ENCODE data around the gene TTC39B.

TTC39B gene

GRCh38 chr9:15305470-15305869 lies 1.5 kb downstream of the TTC39B start:
- H3K27ac ChIP-seq (ENCODE audit: low read length, poor library complexity, severe bottlenecking): peak overlapping the region; percentile 76
- no peak overlapping the region for H2AK5ac ChIP-seq (ENCODE audit: low read length, severe bottlenecking)
- H3K4me1 ChIP-seq (ENCODE audit: control insufficient read depth, insufficient read depth, low read depth, low read length): peaks cover 2% of the 10 kb centered on the region
- no peak overlapping the region for H3K14ac ChIP-seq (ENCODE audit: low read length in 2 of 2)
- H3K9ac ChIP-seq (ENCODE audit: low read length): peak overlapping the region; percentile 89
- H3K4ac ChIP-seq (ENCODE audit: low read depth in 1 of 2, low read length in 2 of 2): no peak overlapping the region
- no peak overlapping the region for H3K23ac ChIP-seq (ENCODE audit: low read length in 2 of 2)
- H3K18ac ChIP-seq (ENCODE audit: low read depth in 1 of 2, low read length in 2 of 2): no peak overlapping the region
- H2BK120ac ChIP-seq (ENCODE audit: low read depth, low read length): no peak overlapping the region
- no peak overlapping the region for H2BK5ac ChIP-seq (ENCODE audit: low read depth, low read length, poor library complexity, severe bottlenecking)
- no peaks in the 10 kb centered on the region for H3K27me3 ChIP-seq (ENCODE audit: control insufficient read depth in 1 of 2, insufficient read depth in 1 of 2, low read length in 2 of 2)
- H3K9me3 ChIP-seq (ENCODE audit: control insufficient read depth, low read length): no peaks in the 10 kb centered on the region
- H4K8ac ChIP-seq (ENCODE audit: low read length): no peak overlapping the region
- no peak overlapping the region for H2BK12ac ChIP-seq (ENCODE audit: low read length in 2 of 2)
- H4K91ac ChIP-seq (ENCODE audit: low read length): no peak overlapping the region
- H2BK15ac ChIP-seq (ENCODE audit: low read depth, poor library complexity, severe bottlenecking): no peak overlapping the region
- 89% methylated on average over 4 of the region's 4 CpGs for WGBS
- peak overlapping the region in 1 of 2 experiments; percentile 96 for H3K4me3 ChIP-seq (ENCODE audit: insufficient read depth in 1 of 2, low read depth in 1 of 2, low read length in 2 of 2)
- H3K36me3 ChIP-seq (ENCODE audit: control insufficient read depth in 1 of 2, insufficient read depth in 2 of 2, low read depth in 1 of 2, low read length in 2 of 2): no peaks in the 10 kb centered on the region
- peak overlapping the region; percentile 87 for H3K4me2 ChIP-seq (ENCODE audit: low read length, poor library complexity, severe bottlenecking)
- H2AFZ ChIP-seq (ENCODE audit: low read depth, low read length): no peak overlapping the region
- H3K79me1 ChIP-seq (replicated peaks; ENCODE audit: low read length, poor library complexity, severe bottlenecking): peaks cover 12% of the 10 kb centered on the region
- DNase-seq: no peak

- no peak overlapping the region for H3K9ac ChIP-seq (ENCODE audit: low read length)
- no peaks in the 10 kb centered on the region for H3K27me3 ChIP-seq (ENCODE audit: control insufficient read depth in 1 of 2, insufficient read depth in 1 of 2, low read length in 2 of 2)
- no peak overlapping the region for H3K4me3 ChIP-seq (ENCODE audit: insufficient read depth in 1 of 2, low read depth in 1 of 2, low read length in 2 of 2)
- no peak overlapping the region for H3K23ac ChIP-seq (ENCODE audit: low read length in 2 of 2)
- H3K4me2 ChIP-seq (ENCODE audit: low read length, poor library complexity, severe bottlenecking): no peak overlapping the region
- DNase-seq: no peak
- H2BK120ac ChIP-seq (ENCODE audit: low read depth, low read length): no peak overlapping the region
- peaks cover 15% of the 10 kb centered on the region for H3K79me1 ChIP-seq (replicated peaks; ENCODE audit: low read length, poor library complexity, severe bottlenecking)
- H3K9me3 ChIP-seq (ENCODE audit: control insufficient read depth, low read length): no peaks in the 10 kb centered on the region
- H3K4ac ChIP-seq (ENCODE audit: low read depth in 1 of 2, low read length in 2 of 2): no peak overlapping the region
- no peak overlapping the region for H2AK5ac ChIP-seq (ENCODE audit: low read length, severe bottlenecking)
- no peak overlapping the region for H2BK15ac ChIP-seq (ENCODE audit: low read depth, poor library complexity, severe bottlenecking)
- no peaks in the 10 kb centered on the region for H3K36me3 ChIP-seq (ENCODE audit: control insufficient read depth in 1 of 2, insufficient read depth in 2 of 2, low read depth in 1 of 2, low read length in 2 of 2)
- H3K14ac ChIP-seq (ENCODE audit: low read length in 2 of 2): no peak overlapping the region
- H3K4me1 ChIP-seq (ENCODE audit: control insufficient read depth, insufficient read depth, low read depth, low read length): peaks cover 2% of the 10 kb centered on the region
- WGBS: 90% methylated on average over 1 of the region's 1 CpG
- H2AFZ ChIP-seq (ENCODE audit: low read depth, low read length): no peak overlapping the region
- no peak overlapping the region for H2BK12ac ChIP-seq (ENCODE audit: low read length in 2 of 2)
- no peak overlapping the region for H2BK5ac ChIP-seq (ENCODE audit: low read depth, low read length, poor library complexity, severe bottlenecking)
- H4K91ac ChIP-seq (ENCODE audit: low read length): no peak overlapping the region
- no peak overlapping the region for H3K18ac ChIP-seq (ENCODE audit: low read depth in 1 of 2, low read length in 2 of 2)
- no peak overlapping the region for H3K27ac ChIP-seq (ENCODE audit: low read length, poor library complexity, severe bottlenecking)
- H4K8ac ChIP-seq (ENCODE audit: low read length): no peak overlapping the region
These were observed 2.4 kb downstream of the TTC39B start for GRCh38 chr9:15304632-15305031.

GRCh38 chr9:15300218-15300617 lies 6.8 kb downstream of the TTC39B start:
- H2BK5ac ChIP-seq (ENCODE audit: low read depth, low read length, poor library complexity, severe bottlenecking): no peak overlapping the region
- H3K18ac ChIP-seq (ENCODE audit: low read depth in 1 of 2, low read length in 2 of 2): no peak overlapping the region
- no peak overlapping the region for H4K91ac ChIP-seq (ENCODE audit: low read length)
- H3K9ac ChIP-seq (ENCODE audit: low read length): no peak overlapping the region
- H2BK12ac ChIP-seq (ENCODE audit: low read length in 2 of 2): no peak overlapping the region
- H3K4me3 ChIP-seq (ENCODE audit: insufficient read depth in 1 of 2, low read depth in 1 of 2, low read length in 2 of 2): no peak overlapping the region
- no peak overlapping the region for H2BK15ac ChIP-seq (ENCODE audit: low read depth, poor library complexity, severe bottlenecking)
- H3K9me3 ChIP-seq (ENCODE audit: control insufficient read depth, low read length): no peaks in the 10 kb centered on the region
- no peak overlapping the region for H3K4ac ChIP-seq (ENCODE audit: low read depth in 1 of 2, low read length in 2 of 2)
- peak; percentile 44 for DNase-seq
- H2AFZ ChIP-seq (ENCODE audit: low read depth, low read length): no peak overlapping the region
- H3K4me1 ChIP-seq (ENCODE audit: control insufficient read depth, insufficient read depth, low read depth, low read length): peaks cover 8% of the 10 kb centered on the region
- H3K4me2 ChIP-seq (ENCODE audit: low read length, poor library complexity, severe bottlenecking): no peak overlapping the region
- H3K27me3 ChIP-seq (ENCODE audit: control insufficient read depth in 1 of 2, insufficient read depth in 1 of 2, low read length in 2 of 2): no peaks in the 10 kb centered on the region
- no peak overlapping the region for H3K27ac ChIP-seq (ENCODE audit: low read length, poor library complexity, severe bottlenecking)
- H4K8ac ChIP-seq (ENCODE audit: low read length): no peak overlapping the region
- H3K14ac ChIP-seq (ENCODE audit: low read length in 2 of 2): no peak overlapping the region
- 91% methylated on average over 1 of the region's 1 CpG for whole genome bisulfite sequencing
- peaks cover 28% of the 10 kb centered on the region for H3K79me1 ChIP-seq (replicated peaks; ENCODE audit: low read length, poor library complexity, severe bottlenecking)
- no peak overlapping the region for H3K23ac ChIP-seq (ENCODE audit: low read length in 2 of 2)
- peak overlapping the region; percentile 39 for H2AK5ac ChIP-seq (ENCODE audit: low read length, severe bottlenecking)
- no peak overlapping the region for H2BK120ac ChIP-seq (ENCODE audit: low read depth, low read length)
- peaks cover 5 to 7% of the 10 kb centered on the region in 2 experiments for H3K36me3 ChIP-seq (ENCODE audit: control insufficient read depth in 1 of 2, insufficient read depth in 2 of 2, low read depth in 1 of 2, low read length in 2 of 2)

GRCh38 chr9:15299374-15299939 lies 7.6 kb downstream of the TTC39B start:
- H3K36me3 ChIP-seq (ENCODE audit: control insufficient read depth in 1 of 2, insufficient read depth in 2 of 2, low read depth in 1 of 2, low read length in 2 of 2): peaks cover 5 to 7% of the 10 kb centered on the region in 2 experiments

More at GRCh38 chr9:15299374-15299939, 7.6 kb downstream of the TTC39B start:
- Histone ChIP-seq H3K4me3 (ENCODE audit: insufficient read depth in 1 of 2, low read depth in 1 of 2, low read length in 2 of 2) (no peak overlapping the region), H2AK5ac (ENCODE audit: low read length, severe bottlenecking) (peak overlapping the region; percentile 41), H3K79me1 (replicated peaks; ENCODE audit: low read length, poor library complexity, severe bottlenecking) (peaks cover 24% of the 10 kb centered on the region), H3K4me1 (ENCODE audit: control insufficient read depth, insufficient read depth, low read depth, low read length) (peaks cover 11% of the 10 kb centered on the region), H3K9me3 (ENCODE audit: control insufficient read depth, low read length) (no peaks in the 10 kb centered on the region), H3K18ac (ENCODE audit: low read depth in 1 of 2, low read length in 2 of 2) (no peak overlapping the region), H3K4ac (ENCODE audit: low read depth in 1 of 2, low read length in 2 of 2) (no peak overlapping the region), H3K4me2 (ENCODE audit: low read length, poor library complexity, severe bottlenecking) (no peak overlapping the region), H2BK12ac (ENCODE audit: low read length in 2 of 2) (no peak overlapping the region), H2BK120ac (ENCODE audit: low read depth, low read length) (no peak overlapping the region), H3K9ac (ENCODE audit: low read length) (no peak overlapping the region), H3K27me3 (ENCODE audit: control insufficient read depth in 1 of 2, insufficient read depth in 1 of 2, low read length in 2 of 2) (no peaks in the 10 kb centered on the region), H3K14ac (ENCODE audit: low read length in 2 of 2) (no peak overlapping the region), H3K27ac (ENCODE audit: low read length, poor library complexity, severe bottlenecking) (no peak overlapping the region), H2AFZ (ENCODE audit: low read depth, low read length) (no peak overlapping the region), H2BK5ac (ENCODE audit: low read depth, low read length, poor library complexity, severe bottlenecking) (no peak overlapping the region), H4K91ac (ENCODE audit: low read length) (no peak overlapping the region), H2BK15ac (ENCODE audit: low read depth, poor library complexity, severe bottlenecking) (no peak overlapping the region), H4K8ac (ENCODE audit: low read length) (no peak overlapping the region), H3K23ac (ENCODE audit: low read length in 2 of 2) (no peak overlapping the region)
- no peak for DNase-seq
- 95% methylated on average over 5 of the region's 6 CpGs for WGBS
